SW480 (cell line): ENCODE results near the gene UBE2E3.
A peak's percentile ranks its signal among the peaks of the same experiment; 100 is the strongest.

Source experiments
- DNase-seq: peaks from one replicate; pipeline ENCODE4 v3.0.0-alpha.2; 2016; ENCODE audit warnings: low spot score

UBE2E3 gene

DNA sequence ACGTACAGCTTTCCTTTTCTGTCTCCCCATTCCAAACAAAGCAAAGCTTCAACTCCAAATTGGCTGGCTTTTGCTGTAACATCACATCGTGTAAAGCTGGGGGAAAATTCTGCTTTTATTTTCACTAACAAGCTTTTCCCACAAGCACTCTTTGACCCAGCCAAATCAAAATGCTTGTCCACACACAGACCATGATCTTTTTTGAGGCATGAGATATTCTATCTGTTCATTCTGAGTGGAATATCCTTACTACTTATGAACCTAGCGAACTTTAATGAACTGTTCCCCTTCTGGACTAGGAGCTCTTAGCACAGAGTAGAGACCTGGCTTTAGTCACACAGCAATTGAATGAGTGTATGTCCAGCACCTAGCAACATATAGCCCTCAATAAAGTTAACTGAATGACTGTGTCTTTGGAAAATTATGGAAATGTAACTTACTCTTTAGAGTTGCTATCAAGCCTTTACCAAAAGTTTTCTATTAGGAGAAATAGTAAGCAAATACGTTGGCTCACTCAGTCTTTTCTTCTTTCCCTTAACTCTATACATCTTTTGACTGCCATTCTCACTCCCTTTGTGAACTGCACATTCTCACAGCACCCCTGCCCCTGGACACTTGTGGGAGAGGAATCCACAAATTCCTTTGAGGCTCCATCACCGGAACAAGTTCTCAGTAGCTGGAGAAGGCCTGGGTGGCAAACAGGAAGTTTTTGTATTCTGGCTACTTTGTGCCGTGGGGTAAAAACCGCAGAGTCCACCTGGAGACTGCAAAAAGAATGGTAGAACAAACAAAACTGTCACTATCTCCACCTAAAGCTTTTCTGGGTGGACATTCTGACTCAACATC is 1.3 kb upstream of the UBE2E3 start:
- DNase-seq, result peak; percentile 78

DNA sequence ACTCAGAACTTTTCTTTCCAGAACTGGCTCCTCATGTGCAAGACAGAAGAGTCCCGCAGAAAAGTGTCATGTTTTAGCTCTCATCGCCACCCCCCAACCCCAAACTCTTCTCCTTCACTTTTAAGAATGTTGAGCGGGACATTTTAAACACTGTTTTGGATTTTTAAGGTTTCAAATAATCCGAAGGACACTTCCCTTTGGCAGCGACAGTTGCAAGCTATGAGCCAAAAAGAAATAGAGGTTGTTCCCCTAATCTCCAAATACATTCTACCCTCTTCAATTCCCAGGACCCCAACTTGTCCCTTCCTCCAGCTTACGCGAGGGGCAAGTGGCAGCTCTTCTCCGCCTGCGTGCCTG is 678 bp upstream of the UBE2E3 start:
- DNase-seq, result no peak

DNA sequence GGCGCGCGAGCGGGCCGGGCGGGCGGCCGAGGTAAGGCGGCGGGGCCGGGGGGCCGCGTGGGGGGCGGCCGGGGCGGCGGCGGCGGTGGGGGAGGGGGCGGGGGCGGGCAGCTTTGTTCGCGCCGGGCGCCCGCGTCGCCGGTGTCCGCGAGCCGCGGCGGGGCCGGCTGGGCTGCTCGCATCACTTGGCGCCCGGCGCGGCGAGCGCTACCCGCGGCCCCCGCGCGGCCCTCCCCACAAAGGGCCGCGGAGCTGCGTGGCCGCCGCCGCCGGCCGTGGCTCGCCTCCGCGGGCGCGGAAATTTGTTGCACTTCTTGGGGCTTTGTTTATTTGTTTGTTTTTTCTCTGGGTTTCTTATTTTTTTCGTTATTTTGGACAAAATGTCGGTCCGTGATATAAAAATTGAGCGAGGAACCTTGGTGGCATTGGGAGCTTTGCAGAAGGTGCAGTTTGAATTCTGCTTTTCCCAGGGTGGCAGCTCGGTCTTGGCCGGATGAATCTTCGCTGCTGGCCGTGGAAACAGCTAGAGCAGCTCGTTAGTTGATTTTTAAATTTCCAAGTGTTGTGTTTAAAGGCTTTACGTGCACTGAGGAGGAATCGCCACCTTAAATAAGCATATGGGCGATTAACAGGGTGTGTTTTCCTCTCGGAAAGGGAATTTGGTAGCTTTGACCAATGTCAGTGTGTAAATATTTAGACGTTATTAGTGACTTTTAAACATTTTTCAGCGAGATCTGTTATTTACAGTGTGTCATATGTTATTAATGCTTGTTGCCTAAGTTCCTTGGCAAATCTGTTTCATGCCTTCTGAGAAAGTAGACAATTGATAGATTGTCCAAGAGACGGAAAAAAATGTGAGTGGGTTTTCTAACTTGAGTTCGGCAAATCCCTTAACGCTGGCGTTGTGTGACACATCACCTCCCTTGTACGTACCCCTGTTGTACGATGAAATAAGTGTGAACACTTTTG is 822 bp downstream of the UBE2E3 start:
- peak; percentile 39 for DNase-seq

DNA sequence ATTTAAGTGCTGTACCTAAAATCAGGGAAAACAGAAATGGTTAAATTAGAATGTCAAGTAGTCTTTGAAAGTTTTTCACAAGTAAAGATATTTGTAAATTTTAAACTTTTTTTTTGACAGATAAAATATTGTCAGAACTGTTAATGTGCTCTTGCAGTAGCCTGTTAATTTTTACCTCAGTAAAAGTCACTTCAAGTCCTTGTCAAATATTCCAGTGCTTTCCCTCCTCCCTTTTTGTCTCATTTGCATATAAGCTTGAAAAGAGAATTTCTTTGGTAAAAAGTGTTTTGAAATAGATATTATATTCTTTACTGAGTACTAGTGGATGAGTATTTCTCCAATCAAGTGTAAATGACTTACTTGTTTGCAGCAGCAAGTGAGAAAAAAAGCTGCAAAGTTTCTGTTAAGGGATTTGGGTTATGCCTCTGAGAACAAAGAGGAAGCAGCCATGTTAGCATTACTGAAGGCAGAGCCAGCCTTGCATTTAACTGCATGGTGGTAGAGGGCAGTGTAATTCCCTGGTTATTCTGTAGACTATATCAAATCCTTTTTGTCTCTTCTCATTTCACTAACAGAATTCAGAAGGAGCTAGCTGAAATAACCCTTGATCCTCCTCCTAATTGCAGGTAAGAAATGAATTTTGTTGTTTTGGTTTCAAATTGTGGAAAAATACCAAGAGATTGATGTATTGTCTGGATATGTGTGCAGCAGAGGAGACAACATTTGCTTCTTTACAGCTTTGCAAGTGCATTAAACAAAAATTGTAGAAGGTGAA is 3.2 kb downstream of the UBE2E3 start:
- peak; percentile 57 for DNase-seq

DNA sequence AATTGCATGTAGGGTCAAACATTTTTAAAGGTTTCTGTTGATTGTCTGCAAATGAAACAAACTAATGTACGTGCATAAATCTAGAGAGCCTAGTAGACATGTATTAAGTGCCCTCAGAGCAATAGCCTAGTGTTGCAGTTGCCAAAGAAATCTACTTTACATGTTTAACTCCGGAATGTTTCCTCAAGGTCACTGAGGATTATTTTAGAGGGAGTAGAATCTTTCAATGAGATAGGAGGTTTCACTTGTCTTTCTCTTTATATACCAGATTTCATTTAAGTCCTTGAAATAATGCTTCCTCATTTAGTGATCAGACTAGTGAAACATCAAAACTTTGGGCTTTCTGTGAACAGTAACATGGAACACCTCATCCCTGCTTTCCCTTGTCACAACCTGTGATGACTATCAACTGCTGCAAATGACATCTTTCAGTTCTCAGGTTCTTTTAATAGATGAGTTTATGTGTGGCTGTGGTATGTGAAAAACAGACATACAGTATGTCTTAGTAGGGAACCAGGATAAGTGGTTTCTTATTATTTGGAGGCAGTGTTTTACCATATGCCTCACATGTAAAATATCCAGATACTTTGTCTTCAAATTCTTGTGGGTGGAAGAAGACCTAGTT is 5.5 kb downstream of the UBE2E3 start:
- DNase-seq, result no peak

DNA sequence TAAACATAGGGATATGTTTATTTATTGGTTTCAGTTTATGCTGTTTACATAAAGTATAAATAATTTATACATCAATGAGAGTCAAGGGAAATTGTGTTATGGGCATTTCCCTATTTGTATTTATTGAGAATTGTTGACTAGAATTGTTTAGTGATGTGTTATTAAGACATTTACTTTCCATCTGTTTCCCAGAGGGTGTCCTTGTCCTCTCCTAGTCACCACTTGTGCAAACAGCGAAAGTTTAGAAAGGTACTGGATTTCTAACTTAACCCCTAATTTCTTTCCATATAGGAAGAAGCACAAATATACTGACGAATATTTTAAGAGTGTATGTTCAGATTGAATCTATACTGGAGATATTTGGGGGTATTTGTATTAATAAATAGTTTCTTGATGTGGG is 6.7 kb downstream of the UBE2E3 start:
- DNase-seq, result no peak

DNA sequence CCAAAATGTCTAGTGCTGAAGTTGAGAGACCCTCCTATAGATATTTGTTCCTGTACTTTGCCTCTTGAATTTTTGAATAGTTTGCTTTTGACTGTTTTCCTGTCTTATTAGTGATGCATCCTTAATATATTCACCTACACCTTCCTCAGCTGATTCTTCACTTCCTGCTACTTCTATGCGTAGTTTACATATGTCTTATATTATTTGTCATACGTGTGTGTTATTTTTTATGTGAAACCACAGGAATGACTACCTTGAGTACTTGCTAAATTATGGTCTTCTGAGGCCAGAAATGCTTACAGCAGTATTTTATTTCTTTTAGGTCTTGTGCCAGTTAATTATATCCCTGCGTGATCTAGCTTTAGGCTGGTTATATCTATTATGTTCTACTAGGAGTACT is 9.9 kb downstream of the UBE2E3 start:
- DNase-seq, result no peak

DNA sequence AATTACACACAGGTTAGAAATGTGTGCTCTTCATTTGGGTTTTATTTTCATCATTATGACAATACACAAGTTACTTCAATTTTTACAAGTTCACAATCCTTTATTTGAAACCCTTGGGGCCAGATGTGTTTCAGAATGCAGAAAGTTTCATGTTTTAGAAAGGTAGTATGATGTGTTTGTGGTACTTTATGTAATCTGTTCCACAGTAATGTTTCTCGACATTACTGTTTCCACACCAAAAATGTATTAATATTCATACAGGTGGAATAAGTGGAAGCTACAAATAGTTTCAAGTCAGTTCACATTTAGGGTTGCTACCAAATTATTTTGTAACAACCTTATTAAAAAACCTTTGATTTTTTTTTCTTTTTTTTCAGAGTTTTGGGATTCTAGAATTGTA is 10.4 kb downstream of the UBE2E3 start:
- DNase-seq, result no peak

DNA sequence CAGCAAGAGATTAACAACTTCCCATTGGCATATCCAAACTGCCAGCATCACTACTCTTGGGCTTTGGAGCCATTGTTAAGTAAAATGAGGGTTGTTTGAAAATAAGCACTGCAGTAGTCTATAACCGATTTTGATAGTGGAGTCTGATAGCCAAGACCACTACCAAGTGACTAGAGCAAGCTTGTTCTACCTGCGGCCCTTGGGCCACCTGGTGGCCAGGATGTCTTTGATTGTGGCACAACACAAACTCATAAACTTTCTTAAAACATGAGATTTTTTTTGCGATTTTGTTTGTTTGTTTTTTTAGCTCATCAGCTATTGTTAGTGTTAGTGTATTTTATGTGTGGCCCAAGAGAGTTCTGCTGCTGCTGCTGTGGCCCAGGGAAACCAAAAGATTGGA is 11.0 kb downstream of the UBE2E3 start:
- no peak for DNase-seq

DNA sequence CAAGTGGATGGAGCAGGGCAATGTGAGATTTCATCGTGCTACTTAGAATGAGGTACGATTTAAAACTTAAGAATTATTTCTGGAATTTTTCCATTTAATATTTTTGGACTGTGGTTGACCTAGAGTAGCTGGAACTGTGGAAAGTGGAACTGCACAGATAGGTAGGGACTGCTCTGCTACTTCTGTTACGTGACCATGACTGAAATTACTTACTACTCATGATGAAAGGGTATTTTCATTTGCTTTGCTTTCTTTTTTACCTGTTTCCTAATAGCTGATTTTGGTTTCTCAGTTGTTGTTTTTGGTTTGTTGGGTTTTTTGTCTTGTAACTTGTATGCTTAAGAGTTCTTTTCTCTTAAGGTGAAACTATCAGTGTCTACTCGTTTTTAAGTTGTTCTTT is 11.4 kb downstream of the UBE2E3 start:
- no peak for DNase-seq

DNA sequence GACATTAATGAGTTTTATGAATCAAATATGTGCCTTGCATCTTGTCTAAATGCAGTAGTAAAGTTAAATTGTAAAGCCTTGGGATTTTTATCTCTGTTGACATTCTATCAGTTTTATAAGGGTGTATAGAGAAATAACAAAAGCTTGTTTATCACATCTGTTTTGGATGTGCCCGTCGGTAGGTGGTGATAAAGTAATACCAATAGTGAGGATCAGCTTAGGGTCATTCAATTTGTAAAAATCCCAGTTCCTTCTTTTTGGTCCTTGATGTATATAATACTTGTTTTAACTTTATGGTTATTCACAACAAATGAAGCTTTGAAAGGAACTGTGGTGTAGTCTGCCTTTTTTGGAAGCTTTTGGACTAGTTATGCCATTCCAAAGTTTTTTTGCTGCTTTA is 12.6 kb downstream of the UBE2E3 start:
- no peak for DNase-seq

DNA sequence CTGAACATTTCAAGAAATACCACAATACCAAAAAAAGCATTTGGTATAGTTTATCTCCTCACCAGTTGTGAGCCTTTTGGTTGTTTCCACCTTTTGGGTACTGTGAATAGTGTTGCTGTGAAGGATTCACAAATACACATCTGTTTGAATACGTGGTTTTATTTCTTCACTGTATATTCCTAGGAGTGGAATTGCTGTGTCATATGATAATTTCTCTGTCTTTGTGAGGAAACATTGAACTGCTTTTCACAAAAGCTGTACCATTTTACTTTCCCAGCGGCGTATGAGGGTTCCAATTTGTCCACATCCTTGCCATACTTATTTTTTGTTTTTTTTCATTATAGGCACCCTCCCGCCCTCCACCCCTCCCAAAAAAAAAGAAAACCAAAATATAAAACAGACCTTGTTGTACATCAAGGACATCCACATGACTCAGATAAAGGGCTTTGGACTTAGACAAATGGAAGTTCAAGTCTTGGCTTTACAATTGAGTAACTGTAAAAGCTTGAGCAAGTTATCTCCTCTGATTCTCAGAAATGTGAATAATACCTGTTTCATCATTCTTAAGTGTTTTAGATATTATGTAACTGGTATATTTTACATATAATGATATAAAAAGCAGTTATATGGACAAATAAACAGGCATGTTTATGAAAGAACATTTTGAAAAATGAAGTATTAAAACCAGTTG is 19.0 kb downstream of the UBE2E3 start:
- no peak for DNase-seq

DNA sequence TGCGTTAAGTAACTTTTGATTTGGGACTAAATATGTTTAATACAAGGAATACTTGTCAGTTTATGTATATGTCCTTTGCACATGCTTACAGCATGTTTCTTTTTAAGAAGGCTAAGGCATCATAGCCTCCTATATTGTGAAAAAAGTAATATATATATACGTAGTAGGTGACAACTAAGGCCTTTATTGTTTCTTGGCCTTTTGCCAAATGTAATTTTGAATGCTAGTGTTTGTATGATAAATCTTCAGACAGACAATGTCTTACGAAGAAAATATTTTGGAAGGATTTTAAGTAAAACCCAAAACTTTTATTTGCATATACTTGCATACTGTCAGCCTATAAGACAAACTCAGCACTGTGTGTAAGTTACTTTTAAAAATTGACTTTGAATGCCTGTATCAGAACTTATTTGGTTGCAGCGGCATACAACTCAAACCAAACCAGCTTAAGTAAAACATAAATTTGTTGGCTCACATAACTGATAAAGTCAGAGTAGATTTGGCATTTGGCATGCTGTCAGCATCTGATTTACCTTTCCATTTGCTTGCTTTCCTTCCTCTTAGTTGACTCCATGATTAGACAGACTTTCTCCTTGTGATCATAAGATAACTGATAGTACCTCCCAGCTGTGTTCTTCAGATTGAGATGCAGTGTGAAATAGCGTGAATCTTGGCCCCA is 24.4 kb downstream of the UBE2E3 start:
- DNase-seq, result no peak

DNA sequence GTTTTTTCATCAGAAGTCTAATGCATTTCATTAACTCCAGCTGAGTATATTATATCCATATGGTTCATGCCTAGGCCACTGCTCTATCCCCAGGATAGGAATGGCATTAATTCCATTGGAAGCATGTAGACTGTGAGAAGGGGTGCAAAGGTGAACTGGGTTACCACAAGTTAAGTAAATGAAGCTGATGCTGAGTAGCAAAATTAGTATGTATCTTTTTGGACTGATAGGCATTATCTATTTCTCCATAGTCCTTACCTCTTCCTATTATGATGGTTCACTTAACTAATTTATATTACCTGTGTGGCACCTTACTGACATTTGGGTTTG is 24.9 kb downstream of the UBE2E3 start:
- DNase-seq, result no peak

DNA sequence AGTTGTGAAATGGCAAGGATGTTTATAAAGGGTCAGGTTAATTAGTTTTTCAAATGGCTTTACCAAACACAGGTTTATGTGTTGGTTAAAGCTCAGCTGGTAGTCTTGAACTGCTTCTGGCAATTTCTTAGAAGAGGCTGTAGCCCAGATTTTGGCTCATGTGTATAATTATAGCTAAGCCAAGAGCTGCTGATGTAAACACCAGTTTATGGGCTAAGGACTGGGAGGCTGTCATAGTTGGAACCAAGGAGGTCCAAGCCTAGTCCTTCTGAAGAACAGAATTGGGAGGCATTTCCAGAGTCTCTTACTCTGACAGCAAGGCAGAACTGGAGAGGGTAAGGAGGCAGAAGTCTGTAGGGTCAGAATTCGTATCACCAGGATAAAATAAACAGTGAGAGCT is 25.4 kb downstream of the UBE2E3 start:
- no peak for DNase-seq

DNA sequence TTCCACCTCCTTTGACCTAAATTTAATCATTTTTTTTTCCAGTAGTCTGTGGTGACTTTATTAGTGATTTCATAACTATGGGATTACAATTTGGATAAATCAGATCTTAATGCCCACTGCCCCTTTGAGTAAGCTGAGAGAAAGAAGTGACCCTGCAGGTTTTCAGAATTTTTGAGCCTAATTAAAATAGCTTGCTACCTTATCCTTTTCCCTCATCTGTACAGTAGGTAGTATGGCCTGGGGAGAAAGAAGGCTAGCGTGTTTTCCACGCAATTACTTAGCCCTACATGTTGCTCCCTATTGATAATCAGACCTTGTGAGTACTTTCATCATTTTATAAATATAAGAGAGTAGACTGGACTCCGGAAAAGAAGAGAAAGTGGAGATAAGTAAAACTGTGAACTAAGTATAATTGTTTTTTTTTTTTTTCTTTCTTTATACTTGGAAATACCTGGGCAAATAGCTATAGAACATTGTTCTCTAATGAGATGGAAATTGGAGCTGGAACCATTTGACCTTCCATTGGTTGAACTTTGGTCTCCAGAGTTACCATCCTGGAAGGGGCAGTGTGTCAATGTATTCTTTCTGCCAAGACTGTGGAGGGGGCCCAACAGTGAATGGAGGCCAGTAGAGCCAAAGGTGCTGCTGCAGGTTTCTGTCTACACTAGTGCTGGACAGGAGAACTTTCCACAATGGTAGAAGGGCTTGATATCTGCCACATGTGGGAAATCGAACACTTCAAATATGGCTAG is 26.9 kb downstream of the UBE2E3 start:
- no peak for DNase-seq

DNA sequence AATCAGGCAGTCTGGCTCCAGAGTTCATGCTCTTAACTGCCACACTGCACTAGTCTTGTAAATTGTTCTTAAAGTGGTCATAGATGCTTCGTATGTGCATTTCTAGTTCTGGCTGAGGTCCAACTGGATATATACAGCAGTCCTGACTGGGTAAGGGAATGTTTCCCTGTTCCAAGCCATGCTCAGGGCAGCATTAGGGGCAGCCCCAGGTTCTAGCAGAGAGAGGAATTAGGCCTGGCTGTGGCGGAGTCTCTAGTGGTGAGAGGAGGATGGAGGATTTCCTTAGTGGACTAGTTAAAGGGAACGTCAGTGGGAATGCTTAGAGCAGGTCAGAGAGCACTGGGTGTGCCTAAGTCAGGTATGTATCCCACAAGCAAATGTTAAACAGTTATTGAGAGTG is 28.0 kb downstream of the UBE2E3 start:
- peak; percentile 2 for DNase-seq

DNA sequence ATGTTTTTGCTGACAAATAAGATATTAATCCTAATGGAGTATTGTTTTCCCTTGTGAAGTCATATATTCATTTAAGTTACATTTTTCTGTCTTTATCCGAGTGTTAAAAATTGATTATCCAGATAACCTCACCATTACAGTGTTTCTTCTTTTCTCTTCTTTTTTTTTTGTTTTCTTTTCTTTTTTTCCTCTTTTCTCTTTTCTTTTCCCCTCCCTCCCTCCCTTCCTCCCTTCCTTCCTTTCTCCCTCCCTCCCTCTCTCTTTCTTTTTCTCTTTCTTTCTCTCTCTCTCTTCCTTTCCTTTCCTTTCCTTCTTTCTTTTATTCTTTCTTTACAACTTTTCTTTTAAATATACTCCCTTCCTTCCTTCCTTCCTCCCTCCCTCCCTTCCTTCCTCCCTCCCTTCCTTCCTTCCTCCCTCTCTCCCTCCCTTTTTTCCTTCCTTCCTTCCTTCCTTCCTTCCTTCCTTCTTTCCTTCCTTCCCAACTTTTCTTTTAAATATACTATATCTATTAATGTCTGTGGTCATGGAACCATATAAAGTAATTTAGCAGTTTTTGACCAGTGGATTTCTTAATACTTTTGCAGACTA is 40.9 kb downstream of the UBE2E3 start:
- no peak for DNase-seq

DNA sequence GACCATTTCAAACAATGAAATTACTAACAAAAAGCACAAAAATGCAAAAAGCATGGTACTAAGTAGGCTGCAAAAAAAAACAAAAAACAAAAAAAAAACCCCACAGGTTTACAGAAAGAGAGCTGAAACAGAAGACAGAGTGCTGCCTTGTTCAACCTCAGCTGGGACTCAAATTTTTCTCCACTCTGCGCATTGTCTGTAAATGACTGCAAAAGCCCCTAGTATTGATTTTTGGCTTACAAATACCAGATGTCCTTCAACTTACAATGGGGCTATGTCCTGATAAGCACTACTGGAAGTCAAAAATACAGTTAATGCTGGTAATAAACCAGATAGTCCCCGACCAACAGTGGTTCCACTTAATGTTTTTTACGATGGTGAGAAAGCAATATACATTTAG is 42.2 kb downstream of the UBE2E3 start:
- no peak for DNase-seq

DNA sequence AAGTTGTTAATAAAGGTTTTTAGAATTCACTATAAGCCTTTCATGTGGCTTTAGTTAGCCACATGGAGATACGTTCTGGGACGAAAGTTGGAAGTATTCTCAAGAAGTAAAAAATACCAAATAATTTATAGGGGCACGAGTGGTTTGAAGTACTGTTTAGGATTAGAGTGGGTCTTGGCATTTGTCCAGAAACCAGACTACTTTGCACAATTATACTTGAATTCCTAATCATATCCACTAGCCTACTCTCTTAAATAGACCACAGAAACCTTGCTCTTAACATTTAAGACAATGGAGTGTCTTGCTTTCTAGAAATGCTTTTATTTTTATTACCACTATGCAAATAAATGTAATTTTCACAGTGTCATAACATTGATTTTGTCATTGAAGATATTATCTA is 44.6 kb downstream of the UBE2E3 start:
- DNase-seq, result peak; percentile 5
